Mesenteric fat pad (tissue), 1 donor: ENCODE data around the gene TTC28. TPM values are rescaled to one million over a fixed set of nuclear protein-coding genes. Genes with fewer than 3 reads are reported as not detected.
"Not testable (repeated sequence)": the region's sequence is repeated elsewhere in the genome, so short reads cannot be mapped to it uniquely, and the experiment has no call there.

Source experiments
- DNase-seq: peaks from one replicate; pipeline ENCODE4 v3.0.0-alpha.2; 2020; ENCODE audit warnings: low spot score
- total RNA-seq: library from RNA; stranded (reverse); fragmentation: NEBNext Ultra II Directional; extraction: Animal tissue kit (Norgen Biotek cat#: 25700); gene quantifications from one replicate; pipeline ENCODE4 v1.2.1, GENCODE V29; 2021
- donor health status: DM: yes; HTN: yes; CAD: no.

Gene TTC28
- total RNA-seq, 1 donor from 2014 or later, result 34.1 TPM

GRCh38 chr22:28678170-28678569, 1.5 kb downstream of the TTC28 start:
- DNase-seq, result not testable (repeated sequence)

- DNase-seq, result no peak
Observed at GRCh38 chr22:28674121-28674563, 5.5 kb downstream of the TTC28 start.

GRCh38 chr22:28670756-28671155, 8.9 kb downstream of the TTC28 start:
- no peak for DNase-seq

- no peak for DNase-seq
Observed at GRCh38 chr22:28670161-28670560, 9.5 kb downstream of the TTC28 start.

- DNase-seq, result no peak
Observed at GRCh38 chr22:28669387-28669786, 10.3 kb downstream of the TTC28 start.

GRCh38 chr22:28663569-28663942, 16.1 kb downstream of the TTC28 start:
- not testable (repeated sequence) for DNase-seq

- DNase-seq, result no peak
Observed at GRCh38 chr22:28658448-28658847, 21.2 kb downstream of the TTC28 start.

GRCh38 chr22:28656181-28656580, 23.5 kb downstream of the TTC28 start:
- no peak for DNase-seq

- no peak for DNase-seq
Observed at GRCh38 chr22:28650463-28650862, 29.2 kb downstream of the TTC28 start.

- DNase-seq, result no peak
Observed at GRCh38 chr22:28648792-28649191, 30.8 kb downstream of the TTC28 start.

- DNase-seq, result no peak
Observed at GRCh38 chr22:28647216-28647615, 32.4 kb downstream of the TTC28 start.

GRCh38 chr22:28639321-28639720, 40.3 kb downstream of the TTC28 start:
- DNase-seq, result no peak

GRCh38 chr22:28637225-28637624, 42.4 kb downstream of the TTC28 start:
- no peak for DNase-seq

GRCh38 chr22:28630177-28630574, 49.5 kb downstream of the TTC28 start:
- DNase-seq, result no peak

GRCh38 chr22:28629420-28630176, 50.0 kb downstream of the TTC28 start:
- no peak for DNase-seq

- DNase-seq, result no peak
Observed at GRCh38 chr22:28628766-28629165, 50.9 kb downstream of the TTC28 start.

GRCh38 chr22:28627791-28628190, 51.8 kb downstream of the TTC28 start:
- no peak for DNase-seq

GRCh38 chr22:28620244-28620922, 59.3 kb downstream of the TTC28 start:
- DNase-seq, result no peak

- no peak for DNase-seq
Observed at GRCh38 chr22:28619236-28619635, 60.4 kb downstream of the TTC28 start.

- DNase-seq, result not testable (repeated sequence)
Observed at GRCh38 chr22:28615423-28615822, 64.2 kb downstream of the TTC28 start.

GRCh38 chr22:28609921-28610320, 69.7 kb downstream of the TTC28 start:
- no peak for DNase-seq

GRCh38 chr22:28608546-28608945, 71.1 kb downstream of the TTC28 start:
- no peak for DNase-seq

GRCh38 chr22:28607795-28608194, 71.8 kb downstream of the TTC28 start:
- no peak for DNase-seq
